Measurements from ENCODE around the gene GOLGA6L7. TPM values are rescaled to one million over a fixed set of nuclear protein-coding genes. Genes with fewer than 3 reads are reported as not detected.
"Not testable (repeated sequence)": the region's sequence is repeated elsewhere in the genome, so short reads cannot be mapped to it uniquely, and the experiment has no call there.

The GOLGA6L7 gene
- total RNA-seq, 1 experiment from 2014 or later: not detected

GRCh38 chr15:28885630-28886430 lies 37.4 kb upstream of the GOLGA6L7 start, which contains the start of gene APBA2:
Gene APBA2, plus strand, starts transcription at chr15:28885974. Its CDS starts 167,911 bp downstream, at chr15:29053885.
- no peak for DNase-seq (ENCODE audit: low spot score)
- in situ Hi-C loops (cut with HindIII; ENCODE audit: low sequenced_read_pairs): no loop called here

GRCh38 chr15:28885128-28885629 lies 36.7 kb upstream of the GOLGA6L7 start:
- no peak for DNase-seq (ENCODE audit: low spot score)
- in situ Hi-C loops (cut with HindIII; ENCODE audit: low sequenced_read_pairs): no loop called here

GRCh38 chr15:28884151-28884940 lies 35.9 kb upstream of the GOLGA6L7 start:
- in situ Hi-C loops (cut with HindIII; ENCODE audit: low sequenced_read_pairs): no loop called here

GRCh38 chr15:28881600-28881999 lies 33.2 kb upstream of the GOLGA6L7 start:
- in situ Hi-C loops (cut with HindIII; ENCODE audit: low sequenced_read_pairs): no loop called here
- no peak for DNase-seq (ENCODE audit: low spot score)

More at GRCh38 chr15:28884151-28884940, 35.9 kb upstream of the GOLGA6L7 start:
- no peak for DNase-seq (ENCODE audit: low spot score)

GRCh38 chr15:28881170-28881569 lies 32.7 kb upstream of the GOLGA6L7 start:
- DNase-seq (ENCODE audit: low spot score): no peak
- in situ Hi-C loops (cut with HindIII; ENCODE audit: low sequenced_read_pairs): no loop called here

- DNase-seq (ENCODE audit: low spot score): no peak
- in situ Hi-C loops (cut with HindIII; ENCODE audit: low sequenced_read_pairs): no loop called here
Measured at GRCh38 chr15:28880680-28881079, 32.2 kb upstream of the GOLGA6L7 start.

GRCh38 chr15:28879551-28879950 lies 31.1 kb upstream of the GOLGA6L7 start:
- in situ Hi-C loops (cut with HindIII; ENCODE audit: low sequenced_read_pairs): no loop called here
- no peak for DNase-seq (ENCODE audit: low spot score)

GRCh38 chr15:28878209-28878608 lies 29.8 kb upstream of the GOLGA6L7 start:
- in situ Hi-C loops (cut with HindIII; ENCODE audit: low sequenced_read_pairs): no loop called here
- no peak for DNase-seq (ENCODE audit: low spot score)

- no peak for DNase-seq (ENCODE audit: low spot score)
- in situ Hi-C loops (cut with HindIII; ENCODE audit: low sequenced_read_pairs): no loop called here
Measured at GRCh38 chr15:28876845-28877185, 28.4 kb upstream of the GOLGA6L7 start.

GRCh38 chr15:28876131-28876844 lies 27.8 kb upstream of the GOLGA6L7 start:
- in situ Hi-C loops (cut with HindIII; ENCODE audit: low sequenced_read_pairs): no loop called here
- DNase-seq (ENCODE audit: low spot score): no peak

- in situ Hi-C loops (cut with HindIII; ENCODE audit: low sequenced_read_pairs): no loop called here
- DNase-seq (ENCODE audit: low spot score): no peak
Measured at GRCh38 chr15:28875461-28876000, 27.1 kb upstream of the GOLGA6L7 start.

- peak; percentile 82 for DNase-seq (ENCODE audit: low spot score)
- in situ Hi-C loops (cut with HindIII; ENCODE audit: low sequenced_read_pairs): no loop called here
Measured at GRCh38 chr15:28873585-28874190, 25.2 kb upstream of the GOLGA6L7 start.

- in situ Hi-C loops (cut with HindIII; ENCODE audit: low sequenced_read_pairs): no loop called here
- DNase-seq (ENCODE audit: low spot score): no peak
Measured at GRCh38 chr15:28873006-28873405, 24.6 kb upstream of the GOLGA6L7 start.

GRCh38 chr15:28871168-28871567 lies 22.7 kb upstream of the GOLGA6L7 start:
- in situ Hi-C loops (cut with HindIII; ENCODE audit: low sequenced_read_pairs): no loop called here
- DNase-seq (ENCODE audit: low spot score): no peak

- in situ Hi-C loops (cut with HindIII; ENCODE audit: low sequenced_read_pairs): no loop called here
- no peak for DNase-seq (ENCODE audit: low spot score)
Measured at GRCh38 chr15:28868744-28869345, 20.4 kb upstream of the GOLGA6L7 start.

- DNase-seq (ENCODE audit: low spot score); in situ Hi-C loops (cut with HindIII; ENCODE audit: low sequenced_read_pairs): not testable (repeated sequence)
Measured at GRCh38 chr15:28861589-28862293, 13.3 kb upstream of the GOLGA6L7 start.

GRCh38 chr15:28861031-28861534 lies 12.6 kb upstream of the GOLGA6L7 start:
- in situ Hi-C loops (cut with HindIII; ENCODE audit: low sequenced_read_pairs): no loop called here
- DNase-seq (ENCODE audit: low spot score): no peak

GRCh38 chr15:28854578-28854977 lies 6.1 kb upstream of the GOLGA6L7 start:
- in situ Hi-C loops (cut with HindIII; ENCODE audit: low sequenced_read_pairs); DNase-seq (ENCODE audit: low spot score): not testable (repeated sequence)

Data from G401 (cell line).